Endodermal cell (in vitro differentiated cells): ENCODE measurements around the gene MMP10. TPM values are rescaled to one million over a fixed set of nuclear protein-coding genes. Genes with fewer than 3 reads are reported as not detected.

Experiments used
- DNase-seq: peaks from one replicate; pipeline ENCODE4 v3.0.0-alpha.2; 2017
- H3K27ac ChIP-seq: 2 replicates; pipeline ENCODE4 v1.5.1; 2013; ENCODE audit warnings: mild to moderate bottlenecking, low read depth, low read length, moderate library complexity
- H3K27me3 ChIP-seq: 2 replicates; pipeline ENCODE4 v1.6.1; 2013; ENCODE audit warnings: mild to moderate bottlenecking, low read length, moderate library complexity; ENCODE audit not compliant: insufficient read depth, control insufficient read depth, poor library complexity, severe bottlenecking
- H3K36me3 ChIP-seq: 2 replicates; pipeline ENCODE4 v1.7.0; 2013; ENCODE audit warnings: mild to moderate bottlenecking, low read length, moderate library complexity; ENCODE audit not compliant: control insufficient read depth, insufficient read depth
- H3K4me1 ChIP-seq: one replicate; pipeline ENCODE4 v1.7.0; 2013; ENCODE audit warnings: low read length; ENCODE audit not compliant: control insufficient read depth, insufficient read depth
- H3K4me3 ChIP-seq: 2 replicates; pipeline ENCODE4 v1.5.1; 2013; ENCODE audit warnings: mild to moderate bottlenecking, low read length, moderate library complexity
- H3K9ac ChIP-seq: 2 replicates; pipeline ENCODE4 v1.6.1; 2013; ENCODE audit warnings: mild to moderate bottlenecking, low read length, moderate library complexity; ENCODE audit not compliant: poor library complexity, severe bottlenecking; ENCODE audit errors: extremely low read depth
- H3K9me3 ChIP-seq: 2 replicates; pipeline ENCODE4 v1.6.1; 2013; ENCODE audit warnings: mild to moderate bottlenecking, low read length, moderate library complexity; ENCODE audit not compliant: control insufficient read depth
- H3K27ac Mint-ChIP-seq: 2 replicates; pipeline ENCODE4 v1.8.0; 2020; ENCODE audit warnings: mixed read lengths
- H3K27me3 Mint-ChIP-seq: 2 replicates; pipeline ENCODE4 v1.8.0; 2021; ENCODE audit warnings: mild to moderate bottlenecking, mixed read lengths; ENCODE audit not compliant: insufficient read depth
- H3K36me3 Mint-ChIP-seq: 2 replicates; pipeline ENCODE4 v1.8.0; 2020; ENCODE audit warnings: low read depth, mixed read lengths
- H3K4me1 Mint-ChIP-seq: 2 replicates; pipeline ENCODE4 v1.8.0; 2020; ENCODE audit warnings: mixed read lengths
- H3K4me3 Mint-ChIP-seq: 2 replicates; pipeline ENCODE4 v1.8.0; 2020; ENCODE audit warnings: mild to moderate bottlenecking, moderate library complexity, mixed read lengths
- H3K9me3 Mint-ChIP-seq: 2 replicates; pipeline ENCODE4 v1.8.0; 2020; ENCODE audit warnings: mild to moderate bottlenecking, mixed read lengths
- CTCF ChIP-seq: fragments of 200-600 bp; sonication (generic); conservative IDR thresholded peaks from 2 replicates; pipeline ENCODE4 v1.5.0; 2021; ENCODE audit warnings: antibody characterized with exemption, mild to moderate bottlenecking
- whole genome bisulfite sequencing, 2 experiments: methylation state at CpG; one replicate each; pipeline versions ENCODE4 v1.1.5 to v1.1.7; 2013; ENCODE audit warnings: missing lambda C conversion rate in 2 of 2, mixed read lengths in 1 of 2; ENCODE audit not compliant: insufficient coverage in 1 of 2, insufficient read length in 1 of 2; 5-methylcytosine and 5-hydroxymethylcytosine counted together
- total RNA-seq, 2 donors: library from RNA; stranded (reverse); fragmentation: NEBNext Ultra II Directional in 1 of 2; extraction: Animal tissue kit (Norgen Biotek cat#: 25700) in 1 of 2; gene quantifications; 2 replicates in 1 of 2; 3 replicates in 1 of 2; pipeline ENCODE4 v1.2.1, GENCODE V29; 2021

Gene MMP10
- total RNA-seq, 2 donors from 2014 or later = not detected

GRCh38 chr11:102788334-102788995 is 8.0 kb upstream of the MMP10 start:
- TF ChIP-seq CTCF = no peak
- Mint-ChIP-seq H3K4me1 (no peaks in the 10 kb centered on the region), H3K27ac (no peak overlapping the region), H3K27me3 (no peaks in the 10 kb centered on the region), H3K36me3 (no peaks in the 10 kb centered on the region), H3K4me3 (no peak overlapping the region), H3K9me3 (no peaks in the 10 kb centered on the region)
- Histone ChIP-seq H3K36me3 (no peaks in the 10 kb centered on the region), H3K9ac (no peak overlapping the region), H3K4me1 (no peaks in the 10 kb centered on the region), H3K27me3 (no peaks in the 10 kb centered on the region), H3K4me3 (no peak overlapping the region), H3K27ac (no peak overlapping the region), H3K9me3 (no peaks in the 10 kb centered on the region)
- no peak for DNase-seq
- WGBS, 2 experiments = 89% methylated on average over 8 of the region's 8 CpGs; no CpG with 5 or more reads in 1 of the 2 experiments

- no peak overlapping the region for H3K27ac Mint-ChIP-seq
- 94 to 100% methylated on average over 3 of the region's 3 CpGs for WGBS, 2 experiments
- no peak overlapping the region for H3K4me3 ChIP-seq
- no peaks in the 10 kb centered on the region for H3K9me3 Mint-ChIP-seq
- H3K4me1 ChIP-seq = no peaks in the 10 kb centered on the region
- no peaks in the 10 kb centered on the region for H3K36me3 ChIP-seq
- no peak for TF ChIP-seq CTCF
- H3K9ac ChIP-seq = no peak overlapping the region
- no peaks in the 10 kb centered on the region for H3K9me3 ChIP-seq
- no peak overlapping the region for H3K27ac ChIP-seq
- peaks cover 5% of the 10 kb centered on the region for H3K4me1 Mint-ChIP-seq
- no peaks in the 10 kb centered on the region for H3K27me3 ChIP-seq
- no peaks in the 10 kb centered on the region for H3K27me3 Mint-ChIP-seq
- no peak overlapping the region for H3K4me3 Mint-ChIP-seq
- H3K36me3 Mint-ChIP-seq = no peaks in the 10 kb centered on the region
- no peak for DNase-seq
These were observed 4.0 kb upstream of the MMP10 start for GRCh38 chr11:102784380-102784779.

GRCh38 chr11:102783720-102784119 is 3.3 kb upstream of the MMP10 start:
- Mint-ChIP-seq H3K9me3 (no peaks in the 10 kb centered on the region), H3K36me3 (no peaks in the 10 kb centered on the region), H3K27ac (no peak overlapping the region), H3K4me1 (peaks cover 5% of the 10 kb centered on the region), H3K4me3 (no peak overlapping the region), H3K27me3 (no peaks in the 10 kb centered on the region)
- Histone ChIP-seq H3K9me3 (no peaks in the 10 kb centered on the region), H3K36me3 (no peaks in the 10 kb centered on the region), H3K9ac (no peak overlapping the region), H3K4me1 (no peaks in the 10 kb centered on the region), H3K27me3 (no peaks in the 10 kb centered on the region), H3K4me3 (no peak overlapping the region), H3K27ac (no peak overlapping the region)
- no peak for DNase-seq
- TF ChIP-seq CTCF = no peak
- WGBS, 2 experiments = 90 to 94% methylated on average over 2 of the region's 2 CpGs
